GM21528 (cell line): ENCODE results near the gene NOTUM.

Experiments
- ATAC-seq: cut with Tn5 transposase; IDR thresholded peaks from one replicate; pipeline ENCODE4 v1.9.1; 2021; ENCODE audit warnings: mild to moderate bottlenecking, moderate library complexity; ENCODE audit not compliant: unreplicated experiment, low FRiP score

NOTUM gene

GRCh38 chr17:81913394-81914102, 47.4 kb downstream of the NOTUM start:
- ATAC-seq = no peak

- ATAC-seq = no peak
Observed at GRCh38 chr17:81912441-81913309, 48.3 kb downstream of the NOTUM start.

DNA sequence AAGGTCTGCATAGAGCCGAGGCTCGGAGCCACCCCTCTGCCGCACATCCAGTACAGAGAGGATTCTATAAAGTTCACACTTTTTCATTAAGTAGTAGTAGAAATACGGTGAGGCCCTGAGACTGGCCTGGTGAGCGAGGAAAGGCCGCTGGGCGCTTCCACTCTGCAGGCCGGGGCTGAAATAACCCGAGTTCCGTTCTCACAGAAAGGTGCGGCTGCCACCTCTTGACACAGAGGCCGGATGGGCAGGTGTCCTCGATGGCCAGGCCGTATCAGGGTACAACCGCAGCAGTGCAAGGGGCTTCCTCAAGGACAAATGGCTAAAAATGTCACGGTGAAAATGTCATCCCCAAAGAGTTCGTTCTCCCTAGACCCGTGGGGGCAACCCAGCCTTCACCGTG, 49.0 kb downstream of the NOTUM start:
- ATAC-seq = no peak

GRCh38 chr17:81911277-81911961, 49.6 kb downstream of the NOTUM start, which contains the start of gene PCYT2:
PCYT2 (minus strand) TSS chr17:81911399; CDS start chr17:81911355, 44 bp downstream.
- ATAC-seq = peak; percentile 57

DNA sequence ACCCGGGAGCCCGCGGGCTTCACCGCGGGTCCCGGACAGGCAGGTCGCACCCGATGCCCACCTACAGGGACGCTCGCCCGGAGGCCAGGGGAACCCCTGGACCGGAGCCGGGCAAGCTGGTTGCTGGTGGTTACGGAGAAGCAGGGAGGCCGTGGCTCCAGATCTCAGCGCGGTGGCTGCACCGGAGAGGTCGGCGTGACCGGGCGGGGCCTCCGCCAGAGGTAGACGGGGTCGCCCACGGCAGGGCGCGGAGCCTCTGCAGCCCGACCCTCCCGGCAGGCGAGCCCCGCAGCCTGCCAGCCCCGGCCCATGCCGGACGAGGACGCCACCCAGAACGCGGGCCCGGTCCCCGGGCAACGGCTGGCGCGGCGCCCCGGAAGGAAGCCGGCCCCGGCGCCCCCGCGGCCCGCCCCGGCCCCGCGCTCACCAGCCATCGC, 50.1 kb downstream of the NOTUM start:
- ATAC-seq = peak; percentile 17

DNA sequence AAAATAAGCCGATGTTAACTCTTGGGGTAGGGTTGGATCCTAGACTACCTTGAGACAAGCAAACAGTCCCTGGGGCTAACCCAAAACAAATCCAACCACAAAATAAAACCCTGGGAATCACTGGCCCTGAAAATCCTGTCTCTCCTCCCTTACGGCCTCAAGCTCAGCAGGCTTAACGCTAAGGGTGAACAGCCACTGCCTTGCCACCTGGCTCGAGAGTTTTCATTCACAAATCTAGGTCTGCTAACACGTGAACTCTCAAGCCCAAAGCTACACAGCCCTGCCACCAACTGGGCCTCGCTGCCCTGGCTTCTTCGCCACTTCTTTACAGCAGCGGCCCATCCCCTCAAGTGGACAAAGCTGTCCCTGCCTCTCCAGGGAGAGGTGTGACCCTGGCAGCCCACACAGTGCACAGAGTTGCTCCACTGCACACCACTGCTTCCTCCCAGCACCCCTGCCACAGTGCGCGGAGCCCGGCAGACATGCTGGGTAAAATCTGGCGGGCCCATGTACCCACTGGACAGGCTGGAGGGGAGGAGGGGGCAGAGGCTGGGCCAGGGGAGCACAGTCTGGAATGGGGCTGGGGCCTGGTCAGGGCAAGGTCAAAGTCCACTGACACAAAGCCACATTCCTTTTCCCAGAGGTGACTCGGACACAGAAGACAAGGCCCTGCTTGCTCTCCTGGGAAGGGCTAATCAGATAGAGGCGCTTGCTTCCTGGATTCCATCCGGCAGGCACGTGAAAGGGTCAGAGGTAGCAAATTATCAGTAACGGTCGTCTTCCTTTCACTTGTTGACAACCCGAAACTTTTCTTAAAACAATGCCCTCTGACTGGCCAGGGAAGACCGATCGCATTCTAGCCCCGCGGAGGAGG, 50.8 kb downstream of the NOTUM start:
- no peak for ATAC-seq

- no peak for ATAC-seq
Observed at GRCh38 chr17:81909231-81909630, 51.8 kb downstream of the NOTUM start.

DNA sequence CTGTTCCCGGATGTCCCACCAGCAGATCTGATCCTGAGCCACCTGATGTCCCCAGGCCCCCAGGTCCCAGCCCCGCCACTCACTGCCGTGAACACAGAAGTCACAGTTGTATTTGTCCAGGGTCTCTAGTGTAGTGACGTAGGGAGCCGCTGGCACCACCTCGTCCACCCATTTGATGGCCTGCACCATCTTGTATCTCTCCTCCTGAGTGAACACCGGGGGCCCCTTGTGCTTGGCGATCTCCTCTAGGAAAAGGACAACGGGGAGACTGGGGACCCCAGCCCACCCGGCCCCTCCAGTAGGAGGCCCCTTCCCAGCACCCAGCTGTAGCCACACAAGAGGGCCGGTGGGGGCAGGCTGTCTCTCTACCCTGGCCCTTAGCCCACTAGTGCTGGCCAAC, 52.2 kb downstream of the NOTUM start:
- no peak for ATAC-seq

GRCh38 chr17:81907219-81908145, 53.5 kb downstream of the NOTUM start:
- no peak for ATAC-seq

DNA sequence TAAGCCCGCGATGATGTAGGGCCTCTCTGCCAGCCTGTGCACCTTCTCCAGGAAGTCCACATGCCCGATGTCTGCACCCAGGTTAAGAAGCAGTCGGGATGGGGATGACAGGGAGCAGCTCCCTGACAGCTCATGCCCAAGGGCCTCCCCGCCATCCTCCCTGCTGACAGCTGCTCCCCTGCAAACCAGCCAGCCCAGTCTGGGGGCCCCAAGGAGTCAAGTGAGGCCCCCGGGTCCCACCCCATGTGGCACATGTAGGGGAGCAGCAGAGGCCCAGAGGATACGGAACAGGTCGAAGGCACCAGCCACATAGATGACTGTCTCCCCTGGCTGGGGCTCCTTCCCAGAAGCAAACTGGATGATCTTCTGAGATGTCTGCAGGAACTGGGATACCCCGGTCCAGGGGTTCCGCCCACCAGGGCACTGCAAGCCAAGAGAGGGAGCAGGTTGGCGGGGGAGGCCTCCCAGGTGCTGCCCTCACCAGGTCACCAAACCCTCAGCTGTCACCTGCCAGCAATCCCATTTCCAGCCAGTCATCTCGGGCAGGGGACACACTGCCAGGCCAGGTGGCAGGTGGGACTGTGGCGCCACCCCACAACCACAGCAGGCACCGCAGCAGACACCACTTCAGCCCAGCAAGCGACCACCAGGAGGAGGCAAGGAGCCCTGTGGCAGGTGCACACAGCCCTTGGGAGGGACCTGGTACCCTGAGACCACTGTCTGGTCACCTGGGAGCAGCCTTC, 54.3 kb downstream of the NOTUM start:
- no peak for ATAC-seq

DNA sequence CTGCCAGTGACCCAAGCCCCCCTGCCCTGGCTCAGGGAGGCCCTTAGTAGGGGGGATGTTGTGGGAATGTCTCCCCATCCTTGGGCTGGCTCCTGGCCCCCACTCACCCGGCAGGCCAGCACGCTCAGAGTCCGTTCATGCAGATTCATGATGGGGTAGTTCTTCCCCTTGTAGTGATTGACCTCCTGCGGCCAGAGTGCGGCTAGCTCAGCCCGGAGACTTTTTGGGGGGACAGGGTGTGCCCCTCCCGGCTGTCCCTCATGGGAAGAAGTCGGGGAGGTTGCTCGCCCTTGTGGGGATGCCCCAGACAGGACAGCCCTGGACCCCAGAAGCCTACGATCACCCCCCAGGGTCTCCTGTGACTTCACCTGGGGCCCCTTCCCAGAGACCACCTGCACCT, 55.0 kb downstream of the NOTUM start:
- ATAC-seq = no peak

GRCh38 chr17:81905424-81905875, 55.5 kb downstream of the NOTUM start:
- no peak for ATAC-seq

- no peak for ATAC-seq
Observed at GRCh38 chr17:81904600-81905423, 56.2 kb downstream of the NOTUM start.

- ATAC-seq = no peak
Observed at GRCh38 chr17:81903896-81904599, 56.9 kb downstream of the NOTUM start.

GRCh38 chr17:81903415-81903831, 57.6 kb downstream of the NOTUM start:
- ATAC-seq = no peak

DNA sequence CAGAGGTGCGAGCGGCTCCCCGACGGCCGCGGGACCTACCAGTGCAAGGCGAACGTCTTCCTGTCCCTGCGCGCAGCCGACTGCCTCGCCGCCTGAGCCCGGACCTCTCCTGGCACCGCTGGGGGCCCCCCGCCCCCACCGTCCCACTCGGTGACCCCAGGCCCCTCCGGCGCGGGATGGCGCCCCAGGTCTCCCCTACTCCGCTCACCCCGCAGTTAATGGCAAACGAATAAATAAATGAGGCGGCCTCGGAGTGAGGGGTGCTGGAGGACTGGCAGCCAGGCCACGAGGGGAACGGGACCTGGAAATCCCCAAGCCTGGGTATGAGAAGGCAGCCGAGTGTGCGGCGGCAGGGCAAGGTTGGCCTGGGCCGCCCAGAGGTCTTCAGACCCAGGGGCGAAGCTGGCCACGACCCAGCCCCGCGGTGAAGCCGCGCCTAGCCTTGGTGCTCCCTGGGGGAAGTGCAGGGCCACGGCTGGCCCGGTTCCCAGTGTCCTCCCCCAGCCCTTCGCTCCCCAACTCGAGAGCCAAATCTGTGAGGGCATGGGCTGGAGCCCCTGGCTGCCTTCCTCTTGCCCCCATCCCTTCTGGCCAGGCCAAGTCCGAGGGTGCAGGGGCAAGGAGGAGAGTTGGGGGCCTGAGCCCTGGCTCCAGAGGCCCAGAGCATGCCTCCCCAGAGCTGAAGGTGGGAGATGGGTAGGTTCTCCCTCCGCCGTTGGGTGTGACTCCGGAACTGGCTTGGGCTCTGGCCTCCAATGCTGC, 58.2 kb downstream of the NOTUM start:
- no peak for ATAC-seq
